Neural cell (in vitro differentiated cells): Measurements from ENCODE around the gene TRUB2. TPM values are rescaled to one million over a fixed set of nuclear protein-coding genes. Genes with fewer than 3 reads are reported as not detected.

Experiments
- H2AFZ ChIP-seq: fragments of 200-600, 300-800 bp; sonication (generic), shearing (Covaris generic); 2 replicates; pipeline ENCODE4 v1.6.0; 2014; ENCODE audit warnings: low read depth, mild to moderate bottlenecking, antibody characterized with exemption, low read length, moderate library complexity
- H3F3A ChIP-seq: fragments of 200-600 bp; shearing (Covaris generic); 2 replicates; pipeline ENCODE4 v1.6.1; 2016; ENCODE audit warnings: mild to moderate bottlenecking, moderate library complexity, mixed read lengths, antibody characterized with exemption, low read length; ENCODE audit not compliant: insufficient read depth, poor library complexity, severe bottlenecking
- H3K27ac ChIP-seq: fragments of 200-600, 300-800 bp; sonication (generic), shearing (Covaris generic); 2 replicates; pipeline ENCODE4 v1.5.1; 2014; ENCODE audit warnings: mild to moderate bottlenecking, low read length, moderate library complexity
- H3K27me3 ChIP-seq: fragments of 300-800, 200-600 bp; sonication (generic), shearing (Covaris generic); 2 replicates; pipeline ENCODE4 v1.6.0; 2014; ENCODE audit warnings: mild to moderate bottlenecking, low read depth, low read length, moderate library complexity; ENCODE audit not compliant: insufficient read depth
- H3K36me3 ChIP-seq: fragments of 300-800, 200-600 bp; sonication (generic), shearing (Covaris generic); 2 replicates; pipeline ENCODE4 v1.5.1; 2014; ENCODE audit warnings: mild to moderate bottlenecking, antibody characterized with exemption, low read length, moderate library complexity; ENCODE audit not compliant: insufficient read depth
- H3K4me2 ChIP-seq: fragments of 300-800, 200-600 bp; sonication (generic), shearing (Covaris generic); 2 replicates; pipeline ENCODE4 v1.6.0; 2014; ENCODE audit warnings: mild to moderate bottlenecking, low read length
- H3K4me3 ChIP-seq: fragments of 300-800, 200-600 bp; sonication (generic), shearing (Covaris generic); 2 replicates; pipeline ENCODE4 v1.5.1; 2014; ENCODE audit warnings: mild to moderate bottlenecking, low read length, moderate library complexity
- H3K79me2 ChIP-seq: fragments of 200-600 bp; shearing (Covaris generic); replicated peaks from 2 replicates; pipeline ENCODE4 v1.6.0; 2014; ENCODE audit warnings: mild to moderate bottlenecking, low read length, moderate library complexity; ENCODE audit not compliant: insufficient read depth
- H3K9ac ChIP-seq: fragments of 300-800, 200-600 bp; sonication (generic), shearing (Covaris generic); 2 replicates; pipeline ENCODE4 v1.6.1; 2016; ENCODE audit warnings: mild to moderate bottlenecking, low read length, mixed read lengths
- H3K9me2 ChIP-seq: fragments of 200-600 bp; shearing (Covaris generic); 2 replicates; pipeline ENCODE4 v1.6.1; 2016; ENCODE audit warnings: mild to moderate bottlenecking, low read length, mixed read lengths; ENCODE audit not compliant: insufficient read depth
- H3K9me3 ChIP-seq: fragments of 200-600, 300-800 bp; sonication (generic), shearing (Covaris generic); 2 replicates; pipeline ENCODE4 v1.6.1; 2016; ENCODE audit warnings: mild to moderate bottlenecking, mixed run types, low read length, moderate library complexity, mixed read lengths
- H4K20me1 ChIP-seq: fragments of 200-600 bp; shearing (Covaris generic); 2 replicates; pipeline ENCODE4 v1.6.1; 2016; ENCODE audit warnings: mild to moderate bottlenecking, mixed run types; ENCODE audit not compliant: insufficient read depth
- CTCF ChIP-seq: fragments of 450-650 bp; IDR thresholded peaks from 2 replicates; pipeline ENCODE4 v1.5.1; 2014; ENCODE audit warnings: antibody characterized with exemption, mild to moderate bottlenecking, moderate library complexity; ENCODE audit not compliant: poor library complexity, severe bottlenecking
- EP300 ChIP-seq: fragments of 450-650 bp; conservative IDR thresholded peaks from 2 replicates; pipeline ENCODE4 v1.6.1; 2014; ENCODE audit warnings: antibody characterized with exemption, mild to moderate bottlenecking, moderate library complexity; ENCODE audit not compliant: poor library complexity, severe bottlenecking
- EZH2 ChIP-seq: fragments of 200-600, 300-800 bp; shearing (Covaris generic), sonication (generic); IDR thresholded peaks from 2 replicates; pipeline ENCODE4 v1.6.1; 2014; ENCODE audit warnings: antibody characterized with exemption, low read length, borderline replicate concordance, mild to moderate bottlenecking; ENCODE audit not compliant: insufficient read depth, poor library complexity, severe bottlenecking
- MXI1 ChIP-seq: fragments of 450-650 bp; conservative IDR thresholded peaks from 2 replicates; pipeline ENCODE4 v1.6.1; 2014; ENCODE audit warnings: antibody characterized with exemption, mild to moderate bottlenecking; ENCODE audit not compliant: poor library complexity, severe bottlenecking
- POLR2AphosphoS5 ChIP-seq: IDR thresholded peaks from 2 replicates; pipeline ENCODE4 v1.6.1; 2012
- RAD21 ChIP-seq: fragments of 450-650 bp; conservative IDR thresholded peaks from 2 replicates; pipeline ENCODE4 v1.6.1; 2014; ENCODE audit warnings: antibody characterized with exemption, mild to moderate bottlenecking, moderate library complexity
- REST ChIP-seq: IDR thresholded peaks from 2 replicates; pipeline ENCODE4 v1.6.1; 2012; ENCODE audit warnings: borderline replicate concordance
- SMC3 ChIP-seq: fragments of 450-650 bp; conservative IDR thresholded peaks from 2 replicates; pipeline ENCODE4 v1.6.1; 2014; ENCODE audit warnings: antibody characterized with exemption, mild to moderate bottlenecking, moderate library complexity; ENCODE audit not compliant: poor library complexity
- TAF1 ChIP-seq: IDR thresholded peaks from 2 replicates; pipeline ENCODE4 v1.6.1; 2012; ENCODE audit warnings: low read depth
- polyA plus RNA-seq: library from polyadenylated mRNA; depleted of rRNA; stranded (reverse); fragments of >200 nt; gene quantifications from 2 replicates; pipeline ENCODE4 v1.2.3, GENCODE V29; 2014

TRUB2 gene
- polyA plus RNA-seq, 1 donor from 2014 or later = 22.3 TPM

- peak overlapping the region; percentile 45 for H3K4me3 ChIP-seq
- no peaks in the 10 kb centered on the region for H3F3A ChIP-seq
- peak overlapping the region; percentile 17 for H2AFZ ChIP-seq
- peak overlapping the region; percentile 22 for H3K9ac ChIP-seq
- no peaks in the 10 kb centered on the region for H3K79me2 ChIP-seq
- TF ChIP-seq EP300 (peak; percentile 10), REST (no peak), MXI1 (peak; percentile 69), SMC3 (peak; percentile 91), RAD21 (peak; percentile 93), CTCF (peak; percentile 95), POLR2AphosphoS5 (no peak), TAF1 (no peak), EZH2 (no peak)
- H3K36me3 ChIP-seq = no peaks in the 10 kb centered on the region
- H3K27me3 ChIP-seq = no peaks in the 10 kb centered on the region
- H4K20me1 ChIP-seq = no peaks in the 10 kb centered on the region
- H3K9me2 ChIP-seq = no peaks in the 10 kb centered on the region
- no peak overlapping the region for H3K4me2 ChIP-seq
- H3K27ac ChIP-seq = no peak overlapping the region
- no peaks in the 10 kb centered on the region for H3K9me3 ChIP-seq
These were observed 39.9 kb upstream of the TRUB2 start for GRCh38 chr9:128361986-128362646.

GRCh38 chr9:128361296-128361985 is 39.2 kb upstream of the TRUB2 start:
- Histone ChIP-seq H3K36me3 (no peaks in the 10 kb centered on the region), H3K9me3 (no peaks in the 10 kb centered on the region), H3K9ac (peak overlapping the region; percentile 22), H4K20me1 (no peaks in the 10 kb centered on the region), H3F3A (no peaks in the 10 kb centered on the region), H3K27ac (no peak overlapping the region), H3K4me3 (peak overlapping the region; percentile 45), H3K79me2 (no peaks in the 10 kb centered on the region), H2AFZ (peak overlapping the region; percentile 17), H3K27me3 (no peaks in the 10 kb centered on the region), H3K9me2 (no peaks in the 10 kb centered on the region), H3K4me2 (no peak overlapping the region)
- TF ChIP-seq SMC3 = no peak
- TF ChIP-seq TAF1 = no peak
- TF ChIP-seq RAD21 = no peak
- TF ChIP-seq CTCF = no peak
- TF ChIP-seq EP300 = no peak
- TF ChIP-seq EZH2 = no peak
- TF ChIP-seq POLR2AphosphoS5 = no peak
- TF ChIP-seq MXI1 = no peak
- TF ChIP-seq REST = no peak
